IPS-15b (cell line): ENCODE results near the gene MOCS3.

ENCODE experiments used
- H3K27me3 ChIP-seq: one replicate; pipeline ENCODE4 v1.6.1; 2013; ENCODE audit warnings: low read length; ENCODE audit not compliant: control insufficient read depth, insufficient read depth
- H3K36me3 ChIP-seq: one replicate; pipeline ENCODE4 v1.6.1; 2013; ENCODE audit warnings: low read length; ENCODE audit not compliant: control insufficient read depth, insufficient read depth
- H3K4me1 ChIP-seq: one replicate; pipeline ENCODE4 v1.6.1; 2013; ENCODE audit warnings: mild to moderate bottlenecking, low read length; ENCODE audit not compliant: control insufficient read depth, insufficient read depth
- H3K4me3 ChIP-seq: one replicate; pipeline ENCODE4 v1.5.1; 2013; ENCODE audit warnings: low read depth, low read length
- H3K9ac ChIP-seq: one replicate; pipeline ENCODE4 v1.6.1; 2013; ENCODE audit warnings: low read depth, mild to moderate bottlenecking, low read length
- H3K9me3 ChIP-seq: one replicate; pipeline ENCODE4 v1.6.1; 2013; ENCODE audit warnings: mild to moderate bottlenecking, low read length; ENCODE audit not compliant: control insufficient read depth, insufficient read depth

The MOCS3 gene

GRCh38 chr20:50958615-50959542 is at the start of gene MOCS3:
TSS of gene MOCS3 (plus strand) at chr20:50958818. CDS start at chr20:50958843, 25 bp downstream.
- Histone ChIP-seq H3K36me3 (no peaks in the 10 kb centered on the region), H3K4me1 (no peaks in the 10 kb centered on the region), H3K9me3 (no peaks in the 10 kb centered on the region), H3K4me3 (peak within 1 kb of the TSS; percentile 91), H3K27me3 (no peaks in the 10 kb centered on the region), H3K9ac (peak within 1 kb of the TSS; percentile 88)

- no peaks in the 10 kb centered on the region for H3K9me3 ChIP-seq
- peaks cover 12% of the 10 kb centered on the region for H3K4me1 ChIP-seq
- H3K4me3 ChIP-seq: no peak overlapping the region
- no peak overlapping the region for H3K9ac ChIP-seq
- no peaks in the 10 kb centered on the region for H3K36me3 ChIP-seq
- no peaks in the 10 kb centered on the region for H3K27me3 ChIP-seq
Measured at GRCh38 chr20:50909413-50909812, 49.2 kb upstream of the MOCS3 start.

GRCh38 chr20:50911030-50911429 is 47.6 kb upstream of the MOCS3 start:
- H3K27me3 ChIP-seq: no peaks in the 10 kb centered on the region
- no peaks in the 10 kb centered on the region for H3K36me3 ChIP-seq
- H3K9ac ChIP-seq: no peak overlapping the region
- no peak overlapping the region for H3K4me3 ChIP-seq
- H3K9me3 ChIP-seq: no peaks in the 10 kb centered on the region
- peaks cover 12% of the 10 kb centered on the region for H3K4me1 ChIP-seq

- Histone ChIP-seq H3K9ac (no peak overlapping the region), H3K27me3 (no peaks in the 10 kb centered on the region), H3K4me1 (peaks cover 9% of the 10 kb centered on the region), H3K9me3 (no peaks in the 10 kb centered on the region), H3K4me3 (no peak overlapping the region), H3K36me3 (no peaks in the 10 kb centered on the region)
Measured at GRCh38 chr20:50911716-50912115, 46.9 kb upstream of the MOCS3 start.

GRCh38 chr20:50913690-50914375 is 44.8 kb upstream of the MOCS3 start:
- Histone ChIP-seq H3K9me3 (no peaks in the 10 kb centered on the region), H3K36me3 (no peaks in the 10 kb centered on the region), H3K4me1 (peaks cover 9% of the 10 kb centered on the region), H3K27me3 (no peaks in the 10 kb centered on the region), H3K4me3 (no peak overlapping the region), H3K9ac (no peak overlapping the region)

GRCh38 chr20:50915424-50915823 is 43.2 kb upstream of the MOCS3 start:
- H3K4me1 ChIP-seq: peaks cover 12% of the 10 kb centered on the region
- no peak overlapping the region for H3K9ac ChIP-seq

GRCh38 chr20:50916257-50916656 is 42.4 kb upstream of the MOCS3 start:
- Histone ChIP-seq H3K4me1 (peaks cover 12% of the 10 kb centered on the region), H3K4me3 (no peak overlapping the region), H3K36me3 (no peaks in the 10 kb centered on the region), H3K27me3 (no peaks in the 10 kb centered on the region), H3K9ac (no peak overlapping the region), H3K9me3 (no peaks in the 10 kb centered on the region)

More at GRCh38 chr20:50915424-50915823, 43.2 kb upstream of the MOCS3 start:
- Histone ChIP-seq H3K27me3 (no peaks in the 10 kb centered on the region), H3K36me3 (no peaks in the 10 kb centered on the region), H3K4me3 (no peak overlapping the region), H3K9me3 (no peaks in the 10 kb centered on the region)

- Histone ChIP-seq H3K4me3 (no peak overlapping the region), H3K9ac (no peak overlapping the region), H3K27me3 (no peaks in the 10 kb centered on the region), H3K9me3 (no peaks in the 10 kb centered on the region), H3K36me3 (peaks cover 3% of the 10 kb centered on the region), H3K4me1 (peaks cover 16% of the 10 kb centered on the region)
Measured at GRCh38 chr20:50916934-50917333, 41.7 kb upstream of the MOCS3 start.

- peaks cover 6% of the 10 kb centered on the region for H3K36me3 ChIP-seq
- H3K4me3 ChIP-seq: no peak overlapping the region
- no peak overlapping the region for H3K9ac ChIP-seq
- H3K4me1 ChIP-seq: peaks cover 21% of the 10 kb centered on the region
- no peaks in the 10 kb centered on the region for H3K27me3 ChIP-seq
- no peaks in the 10 kb centered on the region for H3K9me3 ChIP-seq
Measured at GRCh38 chr20:50918403-50918802, 40.2 kb upstream of the MOCS3 start.

- Histone ChIP-seq H3K4me1 (peaks cover 13% of the 10 kb centered on the region), H3K27me3 (no peaks in the 10 kb centered on the region), H3K9me3 (no peaks in the 10 kb centered on the region), H3K36me3 (peaks cover 6% of the 10 kb centered on the region), H3K4me3 (no peak overlapping the region), H3K9ac (no peak overlapping the region)
Measured at GRCh38 chr20:50919567-50919966, 39.1 kb upstream of the MOCS3 start.

- no peaks in the 10 kb centered on the region for H3K9me3 ChIP-seq
- no peaks in the 10 kb centered on the region for H3K27me3 ChIP-seq
- peaks cover 15% of the 10 kb centered on the region for H3K4me1 ChIP-seq
- peaks cover 6% of the 10 kb centered on the region for H3K36me3 ChIP-seq
- H3K4me3 ChIP-seq: no peak overlapping the region
- H3K9ac ChIP-seq: no peak overlapping the region
Measured at GRCh38 chr20:50920997-50921396, 37.6 kb upstream of the MOCS3 start.
